ENCODE data around the gene NDUFS3. TPM values are rescaled to one million over a fixed set of nuclear protein-coding genes. Genes with fewer than 3 reads are reported as not detected.

Gene NDUFS3
- total and polyA plus RNA-seq, 2 of the 13 experiments (the other 11 are each of a cell fraction or from before 2014, with no cell fraction given): 151 to 184 TPM

GRCh38 chr11:47587723-47588326 is 9.0 kb downstream of the NDUFS3 start (continued):
- no peak for TF ChIP-seq HNF1A (IDR thresholded peaks at IDR 0.05; ENCODE audit: low read depth)
- TF ChIP-seq HNF1A (CRISPR knock-in tag; IDR thresholded peaks at IDR 0.05; ENCODE audit: borderline replicate concordance): peak; percentile 41; the same call in 1 of the 2 replicates

GRCh38 chr11:47589118-47589517 is 10.2 kb downstream of the NDUFS3 start:
- Histone ChIP-seq H3K4me3 (replicated peaks in 1 of 3; ENCODE audit: insufficient read depth in 1 of 3, low read depth in 2 of 3, low read length in 3 of 3) (no peak overlapping the region), H3K4me2 (ENCODE audit: low read depth, low read length) (peak overlapping the region; percentile 91), H3K79me2 (ENCODE audit: insufficient read depth, low read length) (no peaks in the 10 kb centered on the region), H3K9me3 (ENCODE audit: low read length) (no peaks in the 10 kb centered on the region), H4K20me1 (ENCODE audit: insufficient read depth, low read length) (no peaks in the 10 kb centered on the region), H3K4me1 (ENCODE audit: insufficient read depth, low read length) (peaks cover 61% of the 10 kb centered on the region), H3K27me3 (ENCODE audit: control insufficient read depth in 1 of 2, insufficient read depth in 2 of 2, low read length in 2 of 2) (peaks cover 2 to 14% of the 10 kb centered on the region in 2 experiments), H2AFZ (ENCODE audit: low read length) (no peak overlapping the region), H3K27ac (ENCODE audit: extremely low read length, insufficient read depth, low read length) (no peak overlapping the region), H3K9ac (ENCODE audit: insufficient read depth, low read depth, low read length) (0 out of 2 replicates have a peak overlapping the region, but pooled peaks have one; percentile 19), H3K36me3 (replicated peaks in 1 of 2; ENCODE audit: control insufficient read depth in 1 of 2, insufficient read depth in 2 of 2, low read length in 2 of 2) (peaks cover under 1 to 4% of the 10 kb centered on the region in 2 experiments; a peak in 4 of 5 replicates)
- intact Hi-C loops (cut with micrococcal nuclease; ENCODE audit: unreplicated experiment) (loop anchor here (5.0 kb wide), 1 partner anchor 522 kb away; no protein-coding TSS in a partner anchor), in situ Hi-C loops (cut with HindIII; ENCODE audit: extremely low pct_ligation_motif_present, low pct_unique_long_range_greater_than_20kb) (no loop called here)
- WGBS (ENCODE audit: low lambda C conversion rate): 76% methylated on average over 11 of the region's 11 CpGs
- no peak for ATAC-seq
- FAIRE-seq: no peak
- CTCF ChIA-PET (ENCODE audit: low intra/inter-chr PET ratio, low total read pairs): no interaction called here
- BruUV-seq (replicated peaks): TSS peak; percentile 33
- TF ChIP-seq ZBTB44 (CRISPR knock-in tag; IDR thresholded peaks at IDR 0.05): no peak
- POLR2A ChIA-PET: interaction anchor here (0.6 to 1.6 kb wide), 2 partner anchors 9 to 11 kb away, joined by 3 to 7 read pairs; partner anchors contain the start of gene KBTBD4
- DNase-seq (ENCODE audit: low spot score): no peak

Measured in HepG2 (cell line).